ENCODE measurements around the gene NFATC2.
"Not testable (repeated sequence)": the region's sequence is repeated elsewhere in the genome, so short reads cannot be mapped to it uniquely, and the experiment has no call there.

The NFATC2 gene

GRCh38 chr20:51470907-51471411 is 71.6 kb downstream of the NFATC2 start:
- no peak for DNase-seq (ENCODE audit: low read depth, low spot score)

- DNase-seq (ENCODE audit: low read depth, low spot score), result no peak
Measured at GRCh38 chr20:51470499-51470820, 72.1 kb downstream of the NFATC2 start.

GRCh38 chr20:51469578-51470498 is 72.7 kb downstream of the NFATC2 start:
- DNase-seq (ENCODE audit: low read depth, low spot score), result no peak

- DNase-seq (ENCODE audit: low read depth, low spot score), result no peak
Measured at GRCh38 chr20:51469046-51469445, 73.5 kb downstream of the NFATC2 start.

GRCh38 chr20:51468636-51469035 is 73.9 kb downstream of the NFATC2 start:
- DNase-seq (ENCODE audit: low read depth, low spot score), result no peak

GRCh38 chr20:51467956-51468626 is 74.4 kb downstream of the NFATC2 start:
- no peak for DNase-seq (ENCODE audit: low read depth, low spot score)

- DNase-seq (ENCODE audit: low read depth, low spot score), result no peak
Measured at GRCh38 chr20:51463998-51464397, 78.5 kb downstream of the NFATC2 start.

GRCh38 chr20:51463560-51463959 is 79.0 kb downstream of the NFATC2 start:
- DNase-seq (ENCODE audit: low read depth, low spot score), result no peak

- DNase-seq (ENCODE audit: low read depth, low spot score), result no peak
Measured at GRCh38 chr20:51462566-51463276, 79.8 kb downstream of the NFATC2 start.

GRCh38 chr20:51461846-51462245 is 80.7 kb downstream of the NFATC2 start:
- not testable (repeated sequence) for DNase-seq (ENCODE audit: low read depth, low spot score)

GRCh38 chr20:51461306-51461705 is 81.2 kb downstream of the NFATC2 start:
- no peak for DNase-seq (ENCODE audit: low read depth, low spot score)

- DNase-seq (ENCODE audit: low read depth, low spot score), result no peak
Measured at GRCh38 chr20:51460569-51461265, 81.8 kb downstream of the NFATC2 start.

GRCh38 chr20:51460163-51460562 is 82.4 kb downstream of the NFATC2 start:
- DNase-seq (ENCODE audit: low read depth, low spot score), result no peak

GRCh38 chr20:51458751-51459439 is 83.6 kb downstream of the NFATC2 start:
- DNase-seq (ENCODE audit: low read depth, low spot score), result no peak

GRCh38 chr20:51457533-51457932 is 85.0 kb downstream of the NFATC2 start:
- DNase-seq (ENCODE audit: low read depth, low spot score), result no peak

GRCh38 chr20:51456511-51457509 is 85.7 kb downstream of the NFATC2 start:
- no peak for DNase-seq (ENCODE audit: low read depth, low spot score)

GRCh38 chr20:51454250-51454865 is 88.2 kb downstream of the NFATC2 start:
- no peak for DNase-seq (ENCODE audit: low read depth, low spot score)

GRCh38 chr20:51452734-51453365 is 89.7 kb downstream of the NFATC2 start:
- DNase-seq (ENCODE audit: low read depth, low spot score), result no peak

GRCh38 chr20:51452091-51452613 is 90.4 kb downstream of the NFATC2 start:
- DNase-seq (ENCODE audit: low read depth, low spot score), result no peak

Data from activated CD4-positive, CD25-positive, alpha-beta regulatory T cell treated with anti-CD3 and anti-CD28 coated beads, Interleukin-2, amount 50 U/mL, for 16 hours (primary cell).